ENCODE results near the gene MYOF.

DNA sequence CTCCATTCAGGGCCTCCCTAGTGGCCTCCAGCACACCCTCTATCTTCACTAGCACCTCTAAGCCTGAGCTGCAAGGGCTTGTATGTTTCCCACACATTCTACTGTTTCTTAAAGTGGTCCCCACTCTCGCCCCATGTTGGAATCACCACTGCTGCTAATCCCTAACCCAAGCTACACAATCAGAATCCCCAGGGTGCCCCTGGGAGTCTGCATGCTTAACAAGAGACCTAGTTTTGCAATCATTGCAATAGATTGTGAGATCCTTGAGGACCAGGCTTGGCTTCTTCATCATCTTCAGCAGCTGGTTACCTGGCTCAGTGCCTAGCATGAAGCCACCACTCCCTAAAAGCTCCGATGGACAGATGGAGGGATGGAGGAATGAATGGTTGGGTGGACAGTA lies 113.9 kb downstream of the MYOF start:
- no peak for TF ChIP-seq CTCF (IDR thresholded peaks at IDR 0.05)
- no peak for TF ChIP-seq POLR2A (IDR thresholded peaks at IDR 0.05)
